Measurements from ENCODE around the gene LGALS1. TPM values are rescaled to one million over a fixed set of nuclear protein-coding genes. Genes with fewer than 3 reads are reported as not detected.

Gene LGALS1
- total RNA-seq, 1 donor from 2014 or later: 1,345 TPM

Other genes starting within 250 kb of the LGALS1 start
- 0.22 TPM for gene ELFN2, start 248.2 kb upstream of the LGALS1 start, total RNA-seq
- gene MFNG, start 189.3 kb upstream of the LGALS1 start, total RNA-seq: 14.4 TPM
- gene CARD10, start 156.2 kb upstream of the LGALS1 start, total RNA-seq: 10.3 TPM
- gene CDC42EP1, start 115.2 kb upstream of the LGALS1 start, total RNA-seq: 17.7 TPM
- gene LGALS2, start 95.5 kb upstream of the LGALS1 start, total RNA-seq: 0.60 TPM
- 26.7 TPM for gene GGA1, start 66.8 kb upstream of the LGALS1 start, total RNA-seq
- 1.5 TPM for gene SH3BP1, start 36.0 kb upstream of the LGALS1 start, total RNA-seq
- 21.4 TPM for gene PDXP, start 16.9 kb upstream of the LGALS1 start, total RNA-seq
- 14.1 TPM for gene NOL12, start 10.7 kb downstream of the LGALS1 start, total RNA-seq
- gene TRIOBP, start 21.4 kb downstream of the LGALS1 start, total RNA-seq: 90.1 TPM
- gene GCAT, start 132.3 kb downstream of the LGALS1 start, total RNA-seq: 44.1 TPM
- not detected for gene GALR3, start 147.7 kb downstream of the LGALS1 start, total RNA-seq
- 16.0 TPM for gene ANKRD54, start 168.7 kb downstream of the LGALS1 start, total RNA-seq
- 385 TPM for gene EIF3L, start 173.8 kb downstream of the LGALS1 start, total RNA-seq
- gene MICALL1, start 230.7 kb downstream of the LGALS1 start, total RNA-seq: 19.4 TPM

All from Right ventricle myocardium inferior (tissue), 1 donor.